Measurements from ENCODE around the gene CADM4.

- TF ChIP-seq CTCF (IDR thresholded peaks at IDR 0.05; ENCODE audit: low read depth, low read length, poor library complexity, severe bottlenecking) (peak; percentile 82), EZH2phosphoT487 (IDR thresholded peaks at IDR 0.05; ENCODE audit: borderline replicate concordance, low read length) (no peak)
Measured at GRCh38 chr19:43594710-43595604, 44.7 kb downstream of the CADM4 start.
